ENCODE results near the gene CHML.
A peak's percentile ranks its signal among the peaks of the same experiment; 100 is the strongest.
"Not testable (repeated sequence)": the region's sequence is repeated elsewhere in the genome, so short reads cannot be mapped to it uniquely, and the experiment has no call there.

Gene CHML, protein sequence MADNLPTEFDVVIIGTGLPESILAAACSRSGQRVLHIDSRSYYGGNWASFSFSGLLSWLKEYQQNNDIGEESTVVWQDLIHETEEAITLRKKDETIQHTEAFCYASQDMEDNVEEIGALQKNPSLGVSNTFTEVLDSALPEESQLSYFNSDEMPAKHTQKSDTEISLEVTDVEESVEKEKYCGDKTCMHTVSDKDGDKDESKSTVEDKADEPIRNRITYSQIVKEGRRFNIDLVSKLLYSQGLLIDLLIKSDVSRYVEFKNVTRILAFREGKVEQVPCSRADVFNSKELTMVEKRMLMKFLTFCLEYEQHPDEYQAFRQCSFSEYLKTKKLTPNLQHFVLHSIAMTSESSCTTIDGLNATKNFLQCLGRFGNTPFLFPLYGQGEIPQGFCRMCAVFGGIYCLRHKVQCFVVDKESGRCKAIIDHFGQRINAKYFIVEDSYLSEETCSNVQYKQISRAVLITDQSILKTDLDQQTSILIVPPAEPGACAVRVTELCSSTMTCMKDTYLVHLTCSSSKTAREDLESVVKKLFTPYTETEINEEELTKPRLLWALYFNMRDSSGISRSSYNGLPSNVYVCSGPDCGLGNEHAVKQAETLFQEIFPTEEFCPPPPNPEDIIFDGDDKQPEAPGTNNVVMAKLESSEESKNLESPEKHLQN

DNA sequence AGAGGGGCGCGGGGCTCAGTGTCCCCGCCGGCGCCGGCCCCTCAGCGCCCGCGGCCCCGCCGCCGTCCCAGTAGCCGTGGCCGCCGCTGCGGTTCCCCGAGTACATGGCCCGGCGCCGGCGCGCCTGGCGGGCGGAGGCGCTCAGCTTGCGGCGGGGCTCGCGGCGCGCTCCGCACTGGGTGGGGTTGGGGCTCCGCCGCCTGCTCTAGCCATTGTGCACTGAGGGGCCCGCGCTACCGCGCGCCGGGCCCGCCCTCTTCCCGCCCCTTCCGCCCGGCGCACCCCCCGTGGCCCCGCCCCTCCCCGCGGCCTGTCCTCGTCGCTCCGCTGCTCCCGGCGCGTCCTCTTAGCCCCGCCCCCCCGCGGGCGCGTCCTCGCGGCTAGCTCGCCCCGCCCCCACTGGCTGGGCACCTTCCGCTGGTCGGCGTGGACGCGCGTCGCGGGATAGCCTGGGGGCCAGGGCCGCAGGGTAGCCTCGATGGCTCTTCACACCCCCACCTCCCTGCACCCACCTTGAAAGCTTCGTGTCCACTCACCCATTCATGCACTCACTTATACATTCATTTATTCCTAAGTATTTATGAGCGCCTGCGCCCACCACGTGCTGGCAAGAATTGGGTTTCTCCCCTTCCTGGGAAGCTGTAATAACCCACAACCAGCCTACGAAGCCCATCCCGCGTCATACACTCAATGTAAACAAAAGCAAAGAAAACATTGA lies at the start of gene CHML, which contains the start of gene OPN3:
Gene CHML, minus strand, starts transcription at position 221 of the 718 bp plus-strand sequence. CDS start 4,603 bp downstream, outside the sequence.
Gene OPN3, minus strand, starts transcription at position 221 of the 718 bp plus-strand sequence. Its CDS starts 115 bp downstream, at position 106.
- peak; percentile 85 for DNase-seq (ENCODE audit: low spot score)

GRCh38 chr1:241688940-241689368 lies 48.8 kb upstream of the CHML start:
- DNase-seq (ENCODE audit: low spot score): no peak

DNA sequence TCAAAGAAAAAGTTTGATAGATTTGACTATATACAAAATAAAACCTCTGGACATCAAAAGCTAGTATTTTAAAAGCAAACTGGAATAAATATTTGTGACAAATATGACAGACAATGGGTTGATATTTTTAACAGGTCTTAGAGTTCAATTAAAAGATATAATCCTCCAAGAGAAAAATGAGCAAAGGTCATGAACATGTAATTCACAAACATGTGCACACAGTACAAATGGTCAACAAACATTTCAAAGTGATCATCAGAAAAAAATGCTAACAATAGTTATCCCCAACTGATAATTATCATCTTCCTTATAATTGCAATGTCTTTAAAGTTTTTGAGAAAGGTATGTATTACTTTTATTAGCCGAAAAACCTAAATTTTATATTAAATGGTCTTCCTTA lies 43.9 kb upstream of the CHML start:
- DNase-seq (ENCODE audit: low spot score): no peak

- no peak for DNase-seq (ENCODE audit: low spot score)
Measured at GRCh38 chr1:241682921-241683320, 42.8 kb upstream of the CHML start.

- not testable (repeated sequence) for DNase-seq (ENCODE audit: low spot score)
Measured at GRCh38 chr1:241681861-241682448, 41.8 kb upstream of the CHML start.

DNA sequence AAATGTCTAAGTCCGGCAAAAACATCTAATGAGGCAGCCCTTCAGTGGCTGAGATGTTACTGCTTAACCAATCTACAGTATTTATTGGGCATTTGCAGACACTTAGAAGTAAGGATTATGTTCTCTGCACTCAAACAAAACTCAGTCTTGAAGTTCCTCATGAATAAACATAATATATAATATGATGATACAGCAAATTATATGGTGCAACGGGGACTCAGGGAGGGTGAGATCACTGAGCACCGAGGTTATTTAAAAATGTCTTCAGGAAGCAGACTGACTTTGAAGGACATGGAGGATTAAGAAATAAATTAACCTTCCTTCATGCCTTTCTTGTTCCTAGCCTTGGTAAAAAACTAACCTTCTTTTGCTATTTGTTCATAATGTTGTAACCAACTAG lies 39.8 kb upstream of the CHML start:
- DNase-seq (ENCODE audit: low spot score): no peak

DNA sequence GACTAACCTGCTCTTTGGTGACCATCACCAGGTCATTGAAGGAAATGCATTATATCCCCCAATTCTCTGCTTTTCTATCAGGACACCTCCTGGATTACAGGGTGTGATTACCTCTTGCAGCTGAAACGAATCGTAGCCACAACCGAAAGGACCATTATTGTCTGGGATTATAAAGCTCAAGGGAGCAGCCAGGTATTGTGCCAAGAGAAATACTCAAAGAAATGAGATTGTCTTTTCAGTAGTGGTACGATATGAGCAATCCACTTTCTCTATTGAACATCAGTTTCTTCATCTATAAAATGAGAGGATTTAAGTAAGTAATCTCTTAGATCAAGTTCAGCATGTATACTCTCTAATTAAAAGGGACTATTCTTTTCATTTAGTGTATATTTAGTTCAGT lies 39.2 kb upstream of the CHML start:
- no peak for DNase-seq (ENCODE audit: low spot score)

GRCh38 chr1:241678536-241678935 lies 38.4 kb upstream of the CHML start:
- no peak for DNase-seq (ENCODE audit: low spot score)

- DNase-seq (ENCODE audit: low spot score): no peak
Measured at GRCh38 chr1:241677201-241677600, 37.0 kb upstream of the CHML start.

DNA sequence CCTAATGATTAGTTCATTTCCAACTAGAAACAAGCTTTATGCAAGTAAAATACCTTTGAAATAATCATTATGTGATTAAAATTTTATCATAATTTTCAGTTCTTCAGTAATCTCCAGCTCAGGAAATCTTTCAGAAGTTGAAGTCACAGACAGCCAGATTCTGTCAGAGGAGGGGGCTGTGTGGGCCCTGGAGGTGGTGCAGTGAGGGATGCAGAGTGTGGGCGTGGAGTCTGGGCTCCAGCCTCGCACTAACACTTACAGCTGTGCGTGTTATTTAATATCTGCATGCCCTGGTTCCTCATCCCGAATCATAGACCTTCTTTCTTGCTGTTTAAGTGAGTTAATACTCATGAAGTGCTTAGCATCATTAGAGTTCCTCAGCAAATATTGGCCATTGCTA lies 35.8 kb upstream of the CHML start:
- no peak for DNase-seq (ENCODE audit: low spot score)

- DNase-seq (ENCODE audit: low spot score): no peak
Measured at GRCh38 chr1:241674805-241675384, 34.7 kb upstream of the CHML start.

GRCh38 chr1:241672301-241672700 lies 32.1 kb upstream of the CHML start:
- no peak for DNase-seq (ENCODE audit: low spot score)

DNA sequence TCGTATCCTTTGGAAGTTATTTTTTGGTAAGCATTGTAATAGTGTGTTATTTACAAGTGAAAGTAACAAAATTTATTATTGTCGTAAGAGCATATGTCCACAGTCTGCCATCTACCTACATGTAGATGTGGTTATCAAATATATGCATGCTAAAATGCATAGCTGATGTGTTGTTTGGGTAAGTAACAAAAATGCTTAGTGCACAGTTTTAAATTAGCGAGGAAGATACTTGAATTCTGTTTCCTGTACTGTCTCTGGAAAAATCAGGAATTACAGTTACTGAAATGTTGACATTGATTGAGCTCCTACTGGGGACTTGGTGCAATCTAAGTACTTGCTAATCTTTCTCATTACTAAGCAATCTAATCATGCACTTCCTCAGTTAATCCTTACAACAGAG lies 26.2 kb upstream of the CHML start:
- no peak for DNase-seq (ENCODE audit: low spot score)

DNA sequence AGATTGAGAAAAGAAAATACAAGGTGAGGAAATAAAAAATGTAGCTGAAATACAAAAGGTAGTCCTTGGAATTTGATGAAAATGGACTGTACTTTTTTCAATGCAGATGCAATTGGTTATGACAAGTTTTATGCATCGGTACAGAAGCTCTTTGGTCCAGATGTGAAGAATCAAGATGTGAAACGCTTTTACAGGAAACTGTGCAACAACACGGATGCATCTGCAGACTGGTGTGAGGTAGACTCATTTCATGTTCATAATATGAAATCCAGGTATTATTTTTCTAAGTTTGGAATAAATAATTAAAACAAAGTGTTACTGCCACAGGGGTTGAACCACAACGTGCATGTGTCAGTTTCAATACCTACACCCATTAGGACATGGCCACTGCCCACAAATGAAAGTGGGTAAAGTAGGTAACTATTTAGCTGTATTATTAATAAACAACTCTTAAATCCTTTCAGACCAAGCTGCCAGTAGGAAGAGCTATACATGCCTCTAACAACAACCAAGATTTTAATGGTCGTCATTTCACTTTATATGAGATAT lies 20.3 kb upstream of the CHML start:
- DNase-seq (ENCODE audit: low spot score): no peak

DNA sequence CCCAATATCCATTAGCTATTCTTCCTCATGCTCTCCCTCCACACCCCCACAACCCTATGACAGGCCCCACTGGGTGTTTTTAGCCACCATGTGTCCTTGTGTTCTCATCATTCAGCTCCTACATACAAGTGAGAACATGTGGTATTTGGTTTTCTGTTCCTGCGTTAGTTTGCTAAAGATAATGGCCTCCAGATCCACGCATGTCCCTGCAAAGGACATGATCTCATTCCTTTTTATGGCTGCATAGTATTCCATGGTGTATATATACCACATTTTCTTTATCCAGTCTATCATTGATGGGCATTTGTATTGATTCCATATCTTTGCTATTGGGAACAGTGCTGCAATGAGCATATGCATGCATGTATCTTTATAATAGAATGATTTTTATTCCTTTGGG lies 18.8 kb upstream of the CHML start:
- not testable (repeated sequence) for DNase-seq (ENCODE audit: low spot score)

- no peak for DNase-seq (ENCODE audit: low spot score)
Measured at GRCh38 chr1:241658081-241658793, 18.1 kb upstream of the CHML start.

GRCh38 chr1:241654641-241655040 lies 14.5 kb upstream of the CHML start:
- DNase-seq (ENCODE audit: low spot score): no peak

- no peak for DNase-seq (ENCODE audit: low spot score)
Measured at GRCh38 chr1:241654019-241654418, 13.8 kb upstream of the CHML start.

GRCh38 chr1:241652012-241652411 lies 11.8 kb upstream of the CHML start, which contains the start of gene WDR64:
Gene WDR64, plus strand, starts transcription at chr1:241652281. Its CDS starts 204 bp downstream, at chr1:241652485.
- DNase-seq (ENCODE audit: low spot score): no peak

- DNase-seq (ENCODE audit: low spot score): no peak
Measured at GRCh38 chr1:241648159-241648558, 8.0 kb upstream of the CHML start.

- DNase-seq (ENCODE audit: low spot score): no peak
Measured at GRCh38 chr1:241647658-241648057, 7.5 kb upstream of the CHML start.

Measured in NAMALWA (cell line).